Measurements from ENCODE around the gene FBXO47. TPM values are rescaled to one million over a fixed set of nuclear protein-coding genes. Genes with fewer than 3 reads are reported as not detected.

Gene FBXO47
- total and polyA plus RNA-seq, 7 donors: not detected

DNA sequence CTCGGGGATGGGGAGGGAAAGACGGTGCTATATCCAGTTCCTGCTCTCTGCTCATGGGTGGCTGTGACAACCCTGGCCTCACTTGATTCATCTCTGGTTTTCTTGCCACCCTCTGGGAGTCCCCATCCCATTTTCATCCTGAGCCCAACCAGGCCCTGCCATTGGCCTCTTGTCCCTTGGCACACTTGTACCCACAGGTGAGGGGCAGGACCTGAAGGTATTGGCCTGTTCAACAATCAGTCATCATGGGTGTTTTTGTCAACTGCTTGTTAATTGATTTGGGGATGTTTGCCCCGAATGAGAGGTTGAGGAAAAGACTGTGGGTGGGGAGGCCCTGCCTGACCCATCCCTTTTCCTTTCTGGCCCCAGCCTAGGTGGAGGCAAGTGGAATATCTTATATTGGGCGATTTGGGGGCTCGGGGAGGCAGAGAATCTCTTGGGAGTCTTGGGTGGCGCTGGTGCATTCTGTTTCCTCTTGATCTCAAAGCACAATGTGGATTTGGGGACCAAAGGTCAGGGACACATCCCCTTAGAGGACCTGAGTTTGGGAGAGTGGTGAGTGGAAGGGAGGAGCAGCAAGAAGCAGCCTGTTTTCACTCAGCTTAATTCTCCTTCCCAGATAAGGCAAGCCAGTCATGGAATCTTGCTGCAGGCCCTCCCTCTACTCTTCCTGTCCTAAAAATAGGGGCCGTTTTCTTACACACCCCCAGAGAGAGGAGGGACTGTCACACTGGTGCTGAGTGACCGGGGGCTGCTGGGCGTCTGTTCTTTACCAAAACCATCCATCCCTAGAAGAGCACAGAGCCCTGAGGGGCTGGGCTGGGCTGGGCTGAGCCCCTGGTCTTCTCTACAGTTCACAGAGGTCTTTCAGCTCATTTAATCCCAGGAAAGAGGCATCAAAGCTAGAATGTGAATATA lies 46.6 kb downstream of the FBXO47 start:
- no peaks in the 10 kb centered on the region for H3K9me3 ChIP-seq
- intact Hi-C loops (cut with DNase I): loop anchor here (5.0 kb wide), 1 partner anchor 48 kb away; the partner anchor contains the start of gene LASP1
- H3K27ac ChIP-seq: peak overlapping the region; percentile 64 to 86 (median 76)
- DNase-seq: peak; percentile 59
- H3K36me3 ChIP-seq: peaks cover 15 to 48% (median 27%) of the 10 kb centered on the region in 4 donors
- no peak overlapping the region for H3K4me3 ChIP-seq
- 77 to 79% methylated on average over 9 of the region's 9 CpGs for WGBS, 2 donors
- peaks cover 0 to 51% (median 43%) of the 10 kb centered on the region in 4 donors for H3K4me1 ChIP-seq
- no peaks in the 10 kb centered on the region for H3K27me3 ChIP-seq
- TF ChIP-seq, protein P1, sequence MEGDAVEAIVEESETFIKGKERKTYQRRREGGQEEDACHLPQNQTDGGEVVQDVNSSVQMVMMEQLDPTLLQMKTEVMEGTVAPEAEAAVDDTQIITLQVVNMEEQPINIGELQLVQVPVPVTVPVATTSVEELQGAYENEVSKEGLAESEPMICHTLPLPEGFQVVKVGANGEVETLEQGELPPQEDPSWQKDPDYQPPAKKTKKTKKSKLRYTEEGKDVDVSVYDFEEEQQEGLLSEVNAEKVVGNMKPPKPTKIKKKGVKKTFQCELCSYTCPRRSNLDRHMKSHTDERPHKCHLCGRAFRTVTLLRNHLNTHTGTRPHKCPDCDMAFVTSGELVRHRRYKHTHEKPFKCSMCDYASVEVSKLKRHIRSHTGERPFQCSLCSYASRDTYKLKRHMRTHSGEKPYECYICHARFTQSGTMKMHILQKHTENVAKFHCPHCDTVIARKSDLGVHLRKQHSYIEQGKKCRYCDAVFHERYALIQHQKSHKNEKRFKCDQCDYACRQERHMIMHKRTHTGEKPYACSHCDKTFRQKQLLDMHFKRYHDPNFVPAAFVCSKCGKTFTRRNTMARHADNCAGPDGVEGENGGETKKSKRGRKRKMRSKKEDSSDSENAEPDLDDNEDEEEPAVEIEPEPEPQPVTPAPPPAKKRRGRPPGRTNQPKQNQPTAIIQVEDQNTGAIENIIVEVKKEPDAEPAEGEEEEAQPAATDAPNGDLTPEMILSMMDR (IDR thresholded peaks at IDR 0.05): no peak
- no peak for TF ChIP-seq POLR2AphosphoS5 (IDR thresholded peaks at IDR 0.05)
- TF ChIP-seq POLR2A (IDR thresholded peaks at IDR 0.05): no peak
- TF ChIP-seq EP300 (IDR thresholded peaks at IDR 0.05): no peak

DNA sequence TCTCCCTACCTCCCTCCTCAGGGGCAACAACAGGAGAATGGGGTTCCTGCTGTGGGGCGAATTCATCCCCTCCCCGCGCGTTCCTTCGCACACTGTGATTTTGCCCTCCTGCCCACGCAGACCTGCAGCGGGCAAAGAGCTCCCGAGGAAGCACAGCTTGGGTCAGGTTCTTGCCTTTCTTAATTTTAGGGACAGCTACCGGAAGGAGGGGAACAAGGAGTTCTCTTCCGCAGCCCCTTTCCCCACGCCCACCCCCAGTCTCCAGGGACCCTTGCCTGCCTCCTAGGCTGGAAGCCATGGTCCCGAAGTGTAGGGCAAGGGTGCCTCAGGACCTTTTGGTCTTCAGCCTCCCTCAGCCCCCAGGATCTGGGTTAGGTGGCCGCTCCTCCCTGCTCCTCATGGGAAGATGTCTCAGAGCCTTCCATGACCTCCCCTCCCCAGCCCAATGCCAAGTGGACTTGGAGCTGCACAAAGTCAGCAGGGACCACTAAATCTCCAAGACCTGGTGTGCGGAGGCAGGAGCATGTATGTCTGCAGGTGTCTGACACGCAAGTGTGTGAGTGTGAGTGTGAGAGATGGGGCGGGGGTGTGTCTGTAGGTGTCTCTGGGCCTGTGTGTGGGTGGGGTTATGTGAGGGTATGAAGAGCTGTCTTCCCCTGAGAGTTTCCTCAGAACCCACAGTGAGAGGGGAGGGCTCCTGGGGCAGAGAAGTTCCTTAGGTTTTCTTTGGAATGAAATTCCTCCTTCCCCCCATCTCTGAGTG lies 47.7 kb downstream of the FBXO47 start:
- Histone ChIP-seq H3K9me3 (no peaks in the 10 kb centered on the region), H3K4me1 (peaks cover 0 to 61% (median 47%) of the 10 kb centered on the region in 4 donors), H3K27me3 (no peaks in the 10 kb centered on the region), H3K4me3 (no peak overlapping the region), H3K36me3 (peaks cover 20 to 59% (median 38%) of the 10 kb centered on the region in 4 donors), H3K27ac (peak overlapping the region; percentile 64 to 86 (median 76))
- intact Hi-C loops (cut with DNase I): loop anchor here (5.0 kb wide), 1 partner anchor 47 kb away; the partner anchor contains the start of gene LASP1
- WGBS, 2 donors: 95 to 98% methylated on average over 16 of the region's 16 CpGs
- peak; percentile 67 for DNase-seq
- TF ChIP-seq, protein P1 (IDR thresholded peaks at IDR 0.05): no peak
- TF ChIP-seq POLR2A (IDR thresholded peaks at IDR 0.05): no peak
- TF ChIP-seq POLR2AphosphoS5 (IDR thresholded peaks at IDR 0.05): no peak
- no peak for TF ChIP-seq EP300 (IDR thresholded peaks at IDR 0.05)

DNA sequence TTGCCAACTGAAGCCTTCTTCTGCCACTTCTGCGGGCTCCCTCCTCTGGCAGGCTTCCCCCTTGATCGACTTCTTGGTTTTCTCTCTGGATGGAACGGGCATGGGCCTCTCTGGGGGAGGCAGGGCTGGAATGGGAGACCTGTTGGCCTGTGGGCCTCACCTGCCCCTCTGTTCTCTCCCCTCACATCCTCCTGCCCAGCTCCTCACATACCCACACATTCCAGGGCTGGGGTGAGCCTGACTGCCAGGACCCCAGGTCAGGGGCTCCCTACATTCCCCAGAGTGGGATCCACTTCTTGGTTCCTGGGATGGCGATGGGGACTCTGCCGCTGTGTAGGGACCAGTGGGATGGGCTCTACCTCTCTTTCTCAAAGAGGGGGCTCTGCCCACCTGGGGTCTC lies 48.3 kb downstream of the FBXO47 start:
- Histone ChIP-seq H3K36me3 (peaks cover 24 to 65% (median 43%) of the 10 kb centered on the region in 4 donors), H3K4me3 (no peak overlapping the region), H3K27ac (peak overlapping the region in 2 of 4 donors; percentile 4 to 86), H3K9me3 (no peaks in the 10 kb centered on the region), H3K27me3 (no peaks in the 10 kb centered on the region), H3K4me1 (peaks cover 0 to 66% (median 50%) of the 10 kb centered on the region in 4 donors)
- 93 to 95% methylated on average over 5 of the region's 5 CpGs for WGBS, 2 donors
- intact Hi-C loops (cut with DNase I): no loop called here
- peak; percentile 35 for DNase-seq
- TF ChIP-seq EP300 (IDR thresholded peaks at IDR 0.05) (no peak), POLR2A (IDR thresholded peaks at IDR 0.05) (no peak), POLR2AphosphoS5 (IDR thresholded peaks at IDR 0.05) (no peak)
- TF ChIP-seq, protein P1 (IDR thresholded peaks at IDR 0.05): no peak

DNA sequence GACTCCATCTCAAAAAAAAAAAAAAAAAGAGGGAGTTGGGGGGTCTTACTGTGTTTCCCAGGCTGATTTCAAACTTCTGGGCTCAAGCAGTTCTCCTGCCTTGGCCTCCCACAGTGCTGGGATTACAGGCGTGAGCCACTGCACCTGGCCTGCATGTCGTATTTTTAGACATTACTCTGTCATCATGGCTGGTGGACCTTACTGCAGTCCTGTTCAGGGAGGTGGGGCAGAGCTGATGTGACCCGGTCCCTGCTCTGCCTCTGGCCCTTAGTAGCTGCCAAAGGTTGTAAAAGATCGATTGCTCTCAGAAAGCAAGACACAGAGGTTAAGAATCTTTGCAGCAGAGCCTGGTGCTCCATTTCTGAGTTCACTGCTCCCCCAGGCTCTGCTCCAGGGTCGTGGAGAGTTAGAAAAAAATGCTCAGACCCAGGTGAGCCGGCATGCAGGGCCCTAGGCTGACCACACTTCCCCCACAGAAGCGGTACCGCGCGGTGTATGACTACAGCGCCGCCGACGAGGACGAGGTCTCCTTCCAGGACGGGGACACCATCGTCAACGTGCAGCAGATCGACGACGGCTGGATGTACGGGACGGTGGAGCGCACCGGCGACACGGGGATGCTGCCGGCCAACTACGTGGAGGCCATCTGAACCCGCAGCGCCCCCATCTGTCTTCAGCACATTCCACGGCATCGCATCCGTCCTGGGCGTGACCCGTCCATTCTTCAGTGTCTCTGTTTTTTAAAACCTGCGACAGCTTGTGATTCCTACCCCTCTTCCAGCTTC lies 48.9 kb downstream of the FBXO47 start:
- Histone ChIP-seq H3K36me3 (peaks cover 24 to 67% (median 44%) of the 10 kb centered on the region in 4 donors), H3K9me3 (no peaks in the 10 kb centered on the region), H3K4me3 (no peak overlapping the region), H3K4me1 (peaks cover 0 to 66% (median 50%) of the 10 kb centered on the region in 4 donors), H3K27me3 (no peaks in the 10 kb centered on the region), H3K27ac (no peak overlapping the region)
- 86 to 88% methylated on average over 37 of the region's 37 CpGs for WGBS, 2 donors
- no peak for TF ChIP-seq POLR2AphosphoS5 (IDR thresholded peaks at IDR 0.05)
- TF ChIP-seq EP300 (IDR thresholded peaks at IDR 0.05): no peak
- TF ChIP-seq, protein P1 (IDR thresholded peaks at IDR 0.05): no peak
- no peak for TF ChIP-seq POLR2A (IDR thresholded peaks at IDR 0.05)
- DNase-seq: peak; percentile 63
- intact Hi-C loops (cut with DNase I): no loop called here

Measured in sigmoid colon (tissue), 7 donors.